HepG2 (cell line): ENCODE measurements around the gene RASA3. TPM values are rescaled to one million over a fixed set of nuclear protein-coding genes. Genes with fewer than 3 reads are reported as not detected.

ENCODE experiments used
- ATAC-seq: fragments of 200-7000 bp; cut with Tn5 transposase; 3 replicates; pipeline ENCODE4 v1.9.1; 2020; ENCODE audit warnings: mild to moderate bottlenecking, moderate library complexity
- BruUV-seq: library from RNA; stranded (reverse); fragments of 400-500 nt; replicated peaks from 2 replicates; lab custom pipeline; 2021; lab: Mats Ljungman, UMichigan
- CTCF ChIA-PET: fragments of 300-600 bp; formaldehyde crosslinking; extraction: SDS; loops from one replicate; lab custom pipeline; 2021; ENCODE audit warnings: low total read pairs, inconsistent platforms, low intra/inter-chr PET ratio; lab: Yijun Ruan, JAX
- POLR2A ChIA-PET: fragments of 350-600 bp; sonication (Branson Sonifier 250); formaldehyde crosslinking; loops from one replicate; lab custom pipeline; 2020; ENCODE audit warnings: antibody characterized with exemption, inconsistent platforms; lab: Yijun Ruan, JAX
- DNase-seq: peaks from one replicate; pipeline ENCODE4 v3.0.0-alpha.2; 2015; ENCODE audit warnings: low spot score
- FAIRE-seq: peaks from 3 replicates; lab custom pipeline; 2011; peaks lifted over from hg19 to GRCh38; lab: Jason Lieb, UNC
- H2AFZ ChIP-seq: one replicate; pipeline ENCODE4 v1.6.1; 2011; ENCODE audit warnings: low read length, inconsistent platforms
- H3K27ac ChIP-seq: fragments of 300-600 bp; 3 replicates; pipeline ENCODE4 v1.8.0; 2011; ENCODE audit warnings: mixed run types, mild to moderate bottlenecking, mixed read lengths, low read length, inconsistent platforms; ENCODE audit not compliant: insufficient read depth; ENCODE audit errors: extremely low read length
- H3K27me3 ChIP-seq, 2 experiments: fragments of 200-600 bp in 1 of 2; 2 replicates in 1 of 2; 3 replicates in 1 of 2; pipeline versions ENCODE4 v1.6.0 to v1.8.0; 2011; ENCODE audit warnings: low read length in 2 of 2, mild to moderate bottlenecking in 2 of 2, moderate library complexity in 2 of 2, inconsistent platforms in 1 of 2; ENCODE audit not compliant: insufficient read depth in 2 of 2, control insufficient read depth in 1 of 2
- H3K36me3 ChIP-seq, 2 experiments: fragments of 200-600 bp in 1 of 2; replicated peaks in 1 of 2; 2 replicates in 1 of 2; 3 replicates in 1 of 2; pipeline versions ENCODE4 v1.5.1 to v1.8.0; 2011; ENCODE audit warnings: low read length in 2 of 2, inconsistent platforms in 1 of 2; ENCODE audit not compliant: insufficient read depth in 2 of 2, control insufficient read depth in 1 of 2
- H3K4me1 ChIP-seq: 2 replicates; pipeline ENCODE4 v1.5.1; 2012; ENCODE audit warnings: low read length, inconsistent platforms; ENCODE audit not compliant: insufficient read depth
- H3K4me2 ChIP-seq: 2 replicates; pipeline ENCODE4 v1.6.0; 2011; ENCODE audit warnings: low read depth, low read length, inconsistent platforms
- H3K4me3 ChIP-seq, 3 experiments: fragments of 200-600 bp in 1 of 3; sonication (generic), shearing (Covaris generic) in 1 of 3; replicated peaks in 1 of 3; 2 replicates each; pipeline ENCODE4 v1.5.1; 2011 to 2016; ENCODE audit warnings: low read length in 3 of 3, inconsistent platforms in 2 of 3, low read depth in 2 of 3, mild to moderate bottlenecking in 2 of 3, control low read depth in 1 of 3, mixed read lengths in 1 of 3; ENCODE audit not compliant: insufficient read depth in 1 of 3
- H3K79me2 ChIP-seq: one replicate; pipeline ENCODE4 v1.6.1; 2011; ENCODE audit warnings: low read length, inconsistent platforms; ENCODE audit not compliant: insufficient read depth
- H3K9ac ChIP-seq: 2 replicates; pipeline ENCODE4 v1.6.0; 2011; ENCODE audit warnings: mild to moderate bottlenecking, low read depth, low read length, inconsistent platforms; ENCODE audit not compliant: insufficient read depth
- H3K9me3 ChIP-seq: 2 replicates; pipeline ENCODE4 v1.5.1; 2012; ENCODE audit warnings: mild to moderate bottlenecking, low read length
- H4K20me1 ChIP-seq: 2 replicates; pipeline ENCODE4 v1.6.0; 2011; ENCODE audit warnings: inconsistent platforms, mild to moderate bottlenecking, low read length, moderate library complexity; ENCODE audit not compliant: insufficient read depth
- CEBPB ChIP-seq: IDR thresholded peaks from 2 replicates; pipeline ENCODE4 v1.6.1; 2011; ENCODE audit warnings: low read depth, low read length, improper control_type of control experiment, borderline replicate concordance
- NCOA2 ChIP-seq: sonication (generic); formaldehyde crosslinking; IDR thresholded peaks from 2 replicates; pipeline ENCODE4 v1.8.0; 2022; ENCODE audit warnings: inconsistent platforms
- PPARG ChIP-seq: conservative IDR thresholded peaks from 2 replicates; pipeline ENCODE4 v1.6.1; 2016; ENCODE audit warnings: missing biosample characterization, missing genetic modification reagents
- ZNF34 ChIP-seq: sonication (generic); formaldehyde crosslinking; IDR thresholded peaks from 2 replicates; pipeline ENCODE4 v1.4.0; 2020; ENCODE audit warnings: mild to moderate bottlenecking, missing genetic modification reagents, borderline replicate concordance
- ZNF687 ChIP-seq: sonication (generic); formaldehyde crosslinking; IDR thresholded peaks from 2 replicates; pipeline ENCODE4 v1.5.1; 2020; ENCODE audit warnings: mild to moderate bottlenecking, missing genetic modification reagents, moderate library complexity
- ZNF891 ChIP-seq: sonication (generic); formaldehyde crosslinking; IDR thresholded peaks from 2 replicates; pipeline ENCODE4 v1.5.0; 2020; ENCODE audit warnings: mild to moderate bottlenecking, missing genetic modification reagents
- WGBS: methylation state at CpG from one replicate; pipeline ENCODE4 v1.1.6; 2017; ENCODE audit warnings: low lambda C conversion rate; 5-methylcytosine and 5-hydroxymethylcytosine counted together
- in situ Hi-C: cut with HindIII; loops from 2 replicates; pipeline ENCODE4 v1.10.0; 2017; ENCODE audit warnings: low pct_unique_long_range_greater_than_20kb; ENCODE audit not compliant: extremely low pct_ligation_motif_present
- intact Hi-C: fragments of 100-400 bp; cut with micrococcal nuclease; formaldehyde crosslinking; loops from one replicate; pipeline ENCODE4 v1.10.0; 2022; ENCODE audit not compliant: unreplicated experiment
- polyA plus RNA-seq, 8 experiments: library from polyadenylated mRNA; depleted of rRNA in 3 of 8; stranded (reverse) in 7 of 8; unstranded in 1 of 8; fragments of >200 nt; fragmentation: Illumina TruSeq in 4 of 8; extraction: Trizol in 4 of 8; gene quantifications; 2 replicates each; pipeline versions ENCODE4 v1.2.1 to v1.2.3, GENCODE V29; 2011 to 2016; ENCODE audit warnings: low read depth in 4 of 8, missing spikeins in 1 of 8, mixed read lengths in 1 of 8; ENCODE audit not compliant: insufficient read depth in 1 of 8
- total RNA-seq, 5 experiments: library from RNA; depleted of rRNA; stranded (reverse); fragments of >200 nt; fragmentation: Illumina TruSeq; extraction: Trizol; gene quantifications; 2 replicates each; pipeline ENCODE4 v1.2.3, GENCODE V29; 2016; ENCODE audit warnings: low read depth in 1 of 5
- TF ChIP-seq, protein P1 (sequence below): sonication (generic); formaldehyde crosslinking; IDR thresholded peaks from 2 replicates; pipeline ENCODE4 v1.5.0; 2020; ENCODE audit warnings: mild to moderate bottlenecking, missing genetic modification reagents, moderate library complexity

RASA3 gene
- total and polyA plus RNA-seq, 2 of the 13 experiments (the other 11 are each of a cell fraction or from before 2014, with no cell fraction given) = 0.05 TPM; not detected in 1

GRCh38 chr13:114151565-114152284 is 19.3 kb upstream of the RASA3 start:
- Histone ChIP-seq H3K4me1 (no peaks in the 10 kb centered on the region), H4K20me1 (no peaks in the 10 kb centered on the region), H3K4me3 (no peak overlapping the region), H3K27ac (no peak overlapping the region), H3K36me3 (no peaks in the 10 kb centered on the region), H3K27me3 (peaks cover 2 to 33% of the 10 kb centered on the region in 2 experiments; a peak in 4 of 5 replicates), H3K79me2 (no peaks in the 10 kb centered on the region), H3K9me3 (no peaks in the 10 kb centered on the region), H3K9ac (no peak overlapping the region), H3K4me2 (no peak overlapping the region), H2AFZ (no peak overlapping the region)
- no TSS peak for BruUV-seq
- DNase-seq = no peak
- in situ Hi-C loops (no loop called here), intact Hi-C loops (no loop called here)
- FAIRE-seq = no peak
- no peak for TF ChIP-seq NCOA2 (CRISPR knock-in tag)
- TF ChIP-seq, protein P1, sequence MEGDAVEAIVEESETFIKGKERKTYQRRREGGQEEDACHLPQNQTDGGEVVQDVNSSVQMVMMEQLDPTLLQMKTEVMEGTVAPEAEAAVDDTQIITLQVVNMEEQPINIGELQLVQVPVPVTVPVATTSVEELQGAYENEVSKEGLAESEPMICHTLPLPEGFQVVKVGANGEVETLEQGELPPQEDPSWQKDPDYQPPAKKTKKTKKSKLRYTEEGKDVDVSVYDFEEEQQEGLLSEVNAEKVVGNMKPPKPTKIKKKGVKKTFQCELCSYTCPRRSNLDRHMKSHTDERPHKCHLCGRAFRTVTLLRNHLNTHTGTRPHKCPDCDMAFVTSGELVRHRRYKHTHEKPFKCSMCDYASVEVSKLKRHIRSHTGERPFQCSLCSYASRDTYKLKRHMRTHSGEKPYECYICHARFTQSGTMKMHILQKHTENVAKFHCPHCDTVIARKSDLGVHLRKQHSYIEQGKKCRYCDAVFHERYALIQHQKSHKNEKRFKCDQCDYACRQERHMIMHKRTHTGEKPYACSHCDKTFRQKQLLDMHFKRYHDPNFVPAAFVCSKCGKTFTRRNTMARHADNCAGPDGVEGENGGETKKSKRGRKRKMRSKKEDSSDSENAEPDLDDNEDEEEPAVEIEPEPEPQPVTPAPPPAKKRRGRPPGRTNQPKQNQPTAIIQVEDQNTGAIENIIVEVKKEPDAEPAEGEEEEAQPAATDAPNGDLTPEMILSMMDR (CRISPR knock-in tag) = peak; percentile 25; the same call in 1 of the 2 replicates
- TF ChIP-seq ZNF687 (CRISPR knock-in tag) = 0 out of 2 replicates have a peak, but pooled peaks have one; percentile 9
- TF ChIP-seq ZNF34 (CRISPR knock-in tag) = no peak
- peak; percentile 16; the same call in 1 of the 2 replicates for TF ChIP-seq CEBPB
- TF ChIP-seq PPARG = peak; percentile 43; the same call in 1 of the 2 replicates
- no peak for TF ChIP-seq ZNF891 (CRISPR knock-in tag)
- POLR2A ChIA-PET = no interaction called here
- CTCF ChIA-PET = no interaction called here
- peak; percentile 75 for ATAC-seq
- 36% methylated on average over 27 of the region's 28 CpGs for WGBS
